ENCODE data around the gene ADGRD2. TPM values are rescaled to one million over a fixed set of nuclear protein-coding genes. Genes with fewer than 3 reads are reported as not detected.

Gene ADGRD2
- total RNA-seq, 4 donors from 2014 or later: not detected

GRCh38 chr9:124467410-124468060 is 17.3 kb downstream of the ADGRD2 start:
- no peak for DNase-seq (ENCODE audit: low spot score)
- TF ChIP-seq, protein P1, sequence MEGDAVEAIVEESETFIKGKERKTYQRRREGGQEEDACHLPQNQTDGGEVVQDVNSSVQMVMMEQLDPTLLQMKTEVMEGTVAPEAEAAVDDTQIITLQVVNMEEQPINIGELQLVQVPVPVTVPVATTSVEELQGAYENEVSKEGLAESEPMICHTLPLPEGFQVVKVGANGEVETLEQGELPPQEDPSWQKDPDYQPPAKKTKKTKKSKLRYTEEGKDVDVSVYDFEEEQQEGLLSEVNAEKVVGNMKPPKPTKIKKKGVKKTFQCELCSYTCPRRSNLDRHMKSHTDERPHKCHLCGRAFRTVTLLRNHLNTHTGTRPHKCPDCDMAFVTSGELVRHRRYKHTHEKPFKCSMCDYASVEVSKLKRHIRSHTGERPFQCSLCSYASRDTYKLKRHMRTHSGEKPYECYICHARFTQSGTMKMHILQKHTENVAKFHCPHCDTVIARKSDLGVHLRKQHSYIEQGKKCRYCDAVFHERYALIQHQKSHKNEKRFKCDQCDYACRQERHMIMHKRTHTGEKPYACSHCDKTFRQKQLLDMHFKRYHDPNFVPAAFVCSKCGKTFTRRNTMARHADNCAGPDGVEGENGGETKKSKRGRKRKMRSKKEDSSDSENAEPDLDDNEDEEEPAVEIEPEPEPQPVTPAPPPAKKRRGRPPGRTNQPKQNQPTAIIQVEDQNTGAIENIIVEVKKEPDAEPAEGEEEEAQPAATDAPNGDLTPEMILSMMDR (IDR thresholded peaks at IDR 0.05): no peak
- no peak for ATAC-seq (ENCODE audit: low FRiP score)

- TF ChIP-seq, protein P1 (IDR thresholded peaks at IDR 0.05): no peak
- ATAC-seq (ENCODE audit: low FRiP score): no peak
- DNase-seq (ENCODE audit: low spot score): no peak
Measured at GRCh38 chr9:124468061-124468740, 17.9 kb downstream of the ADGRD2 start.

DNA sequence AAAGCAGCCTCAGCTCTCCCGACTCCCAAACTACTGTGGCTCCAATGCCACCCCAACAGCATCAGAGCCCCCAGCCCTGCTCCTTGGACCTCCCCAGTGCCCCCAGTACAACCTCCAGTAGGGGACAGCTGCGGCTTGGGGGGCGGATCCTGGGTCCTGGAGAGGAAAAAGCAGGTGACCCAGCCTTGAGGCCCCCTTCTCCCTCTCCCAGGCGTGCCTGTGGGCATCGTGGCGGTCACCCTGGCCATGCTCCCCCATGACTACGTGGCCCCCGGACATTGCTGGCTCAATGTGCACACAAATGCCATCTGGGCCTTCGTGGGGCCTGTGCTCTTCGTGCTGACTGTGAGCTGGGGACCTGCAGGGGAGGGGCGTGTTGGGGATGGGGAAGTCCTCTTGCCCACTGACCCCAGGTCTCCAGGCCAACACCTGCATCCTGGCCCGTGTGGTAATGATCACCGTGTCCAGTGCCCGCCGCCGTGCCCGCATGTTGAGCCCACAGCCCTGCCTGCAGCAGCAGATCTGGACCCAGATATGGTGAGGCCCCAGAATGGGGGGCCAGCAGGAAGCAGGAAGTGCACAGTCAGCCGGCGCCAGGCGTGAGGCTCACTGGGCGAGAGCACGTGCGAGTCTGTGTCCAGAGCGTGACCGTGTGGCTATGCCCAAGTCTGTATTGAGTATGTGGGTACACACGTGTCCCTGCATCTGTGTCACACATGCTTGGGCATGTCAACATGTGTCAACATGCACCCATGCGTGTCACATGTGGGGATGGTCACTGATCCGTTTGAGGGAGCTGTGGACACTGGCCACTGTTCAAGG is 19.0 kb downstream of the ADGRD2 start:
- no peak for DNase-seq (ENCODE audit: low spot score)
- TF ChIP-seq, protein P1 (IDR thresholded peaks at IDR 0.05): no peak
- ATAC-seq (ENCODE audit: low FRiP score): no peak

GRCh38 chr9:124470306-124470705 is 20.1 kb downstream of the ADGRD2 start:
- ATAC-seq (ENCODE audit: low FRiP score): no peak
- TF ChIP-seq, protein P1 (IDR thresholded peaks at IDR 0.05): no peak

GRCh38 chr9:124470726-124471125 is 20.5 kb downstream of the ADGRD2 start:
- no peak for ATAC-seq (ENCODE audit: low FRiP score)
- TF ChIP-seq, protein P1 (IDR thresholded peaks at IDR 0.05): no peak
- no peak for DNase-seq (ENCODE audit: low spot score)

More at GRCh38 chr9:124470306-124470705, 20.1 kb downstream of the ADGRD2 start:
- no peak for DNase-seq (ENCODE audit: low spot score)

- DNase-seq (ENCODE audit: low spot score) (no peak), ATAC-seq (ENCODE audit: low FRiP score) (no peak)
- TF ChIP-seq, protein P1 (IDR thresholded peaks at IDR 0.05): no peak
Measured at GRCh38 chr9:124471761-124472160, 21.5 kb downstream of the ADGRD2 start.

All from omental fat pad (tissue), 4 donors.